ENCODE measurements around the gene TMEM178A.

TMEM178A gene

DNA sequence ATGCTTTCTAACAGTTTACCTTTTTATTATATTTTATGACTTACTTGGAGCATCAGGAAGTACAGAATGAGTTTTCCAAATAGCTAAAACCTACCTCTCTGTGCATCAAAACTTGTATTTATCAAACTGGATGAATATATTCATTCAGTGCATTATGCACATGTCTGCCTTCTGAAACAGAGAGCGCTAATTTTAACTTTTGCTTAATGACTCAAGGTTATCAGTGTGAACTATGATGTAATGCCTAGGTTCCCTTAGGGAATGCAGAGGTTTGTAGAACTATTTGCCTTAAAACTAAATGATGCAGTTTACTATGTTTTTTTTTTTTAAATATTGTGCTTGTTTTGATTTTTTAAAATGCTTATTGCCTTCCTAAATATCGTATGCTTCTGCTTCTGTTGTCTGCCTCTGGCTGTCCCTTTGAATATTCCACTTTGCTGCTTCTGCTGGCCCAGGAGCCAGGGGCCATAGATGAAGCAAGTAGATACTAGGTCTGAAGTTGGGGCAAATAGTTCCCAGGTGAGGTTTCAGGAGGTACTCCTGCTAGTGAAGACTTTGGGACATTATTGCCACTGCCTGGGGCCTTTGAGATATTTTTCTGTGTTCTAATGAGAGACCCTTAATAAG, 16.5 kb downstream of the TMEM178A start:
- DNase-seq = no peak

DNA sequence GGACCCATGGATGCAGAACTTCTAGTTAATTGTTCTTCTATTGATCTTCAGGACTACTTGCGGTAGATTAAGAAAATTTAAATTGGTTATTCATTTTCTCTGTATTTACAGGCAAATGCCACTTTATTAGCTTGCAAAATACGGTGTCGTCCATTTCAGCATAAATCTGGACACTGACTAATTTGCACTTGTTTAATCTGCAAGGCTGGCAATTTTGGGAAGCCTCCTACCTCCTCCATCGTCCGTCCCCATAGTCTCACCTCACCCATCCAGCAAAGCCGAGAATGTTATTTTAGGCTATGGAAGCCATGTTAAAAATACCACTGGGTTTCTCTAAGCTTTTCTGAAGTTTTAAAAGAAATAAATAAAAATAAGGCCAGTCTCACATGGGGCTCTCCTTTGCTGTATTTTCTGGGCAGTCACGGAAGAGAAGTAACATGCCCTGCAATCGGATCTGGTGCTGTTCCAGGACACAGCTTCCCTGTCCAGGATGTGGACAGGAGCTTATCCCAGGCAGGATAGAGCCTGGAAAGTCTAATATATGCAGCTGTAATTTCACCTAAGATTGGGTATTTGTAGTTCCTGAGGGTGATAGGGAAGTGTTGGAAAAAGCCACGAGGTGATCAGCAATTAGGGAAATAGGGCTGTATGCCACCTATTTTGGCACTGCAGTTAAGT, 17.4 kb downstream of the TMEM178A start:
- no peak for DNase-seq

DNA sequence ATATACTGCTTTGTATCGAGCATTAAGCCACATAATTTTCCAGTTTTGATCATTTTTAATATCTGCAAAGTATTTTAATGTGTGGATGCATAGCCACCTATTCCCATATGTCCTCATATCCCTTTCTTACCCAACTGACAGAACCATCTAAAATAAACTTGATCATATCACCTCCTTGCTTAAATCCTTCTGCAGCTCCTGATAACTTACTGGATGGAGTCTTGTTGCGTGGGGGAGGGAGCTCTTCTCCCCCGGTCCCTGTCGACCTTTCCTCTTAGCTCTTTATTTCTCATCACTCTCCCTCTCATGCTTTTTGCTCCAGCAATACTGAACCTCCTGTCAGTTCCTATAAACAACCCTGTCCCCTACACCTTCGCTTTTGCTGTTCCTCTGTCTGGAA, 18.7 kb downstream of the TMEM178A start:
- DNase-seq = no peak

DNA sequence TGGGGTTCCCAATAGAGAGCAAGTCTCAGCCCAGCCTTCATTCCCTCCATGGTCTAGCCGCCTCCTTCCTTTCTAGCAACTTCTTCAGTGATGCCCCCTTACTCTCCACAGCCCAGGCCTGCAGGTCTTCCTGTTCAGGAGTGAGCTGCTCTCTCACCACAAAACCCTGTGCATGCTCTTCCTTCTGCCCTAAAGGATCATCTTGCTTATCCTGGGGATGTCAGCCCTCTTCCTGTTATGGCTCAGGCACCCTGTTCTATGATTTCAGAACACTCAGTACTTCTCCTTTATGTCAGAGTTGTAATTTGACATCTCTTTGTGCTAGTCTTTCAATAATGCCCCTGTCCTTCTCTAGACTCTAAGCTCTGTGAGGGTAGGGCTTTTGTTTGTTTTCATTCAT, 19.4 kb downstream of the TMEM178A start:
- DNase-seq = no peak

DNA sequence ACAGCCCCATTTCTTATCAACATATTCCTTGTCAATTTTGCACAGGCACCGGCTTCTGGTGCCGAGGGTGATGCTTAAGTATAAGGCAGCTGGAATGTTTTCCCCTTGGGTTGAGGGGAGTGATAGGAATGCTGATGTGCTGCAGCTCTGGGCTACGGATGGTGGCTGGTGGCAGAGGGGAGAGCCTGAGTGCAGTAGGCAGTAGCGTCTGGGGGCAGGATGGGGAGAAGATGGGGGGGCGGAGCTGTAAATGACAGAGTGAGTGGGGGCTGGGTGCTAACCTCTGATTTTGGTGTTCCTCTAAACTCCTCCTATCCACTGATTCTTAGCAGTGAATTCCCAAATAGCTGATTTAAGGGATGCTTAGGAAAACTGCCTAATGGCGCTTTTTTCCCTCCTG, 20.7 kb downstream of the TMEM178A start:
- no peak for DNase-seq

DNA sequence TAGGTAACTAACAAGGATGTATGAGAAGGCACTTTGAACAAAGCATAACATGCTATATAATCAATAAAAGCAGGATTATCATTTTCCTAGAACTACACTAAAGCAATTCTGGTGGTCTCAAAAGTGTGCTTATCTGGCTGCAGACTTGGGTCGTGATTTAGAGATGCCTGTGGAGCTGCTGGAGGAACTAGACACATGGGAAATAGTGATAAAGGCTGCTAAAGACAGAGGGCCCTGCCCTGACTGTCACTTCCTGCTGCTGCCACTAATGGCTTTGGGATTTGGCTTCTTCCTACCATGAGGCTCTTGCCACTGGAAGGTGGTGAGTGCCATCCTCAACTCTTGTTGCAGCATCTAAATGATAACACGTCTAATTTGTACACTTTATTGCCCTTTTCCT, 22.5 kb downstream of the TMEM178A start:
- no peak for DNase-seq

DNA sequence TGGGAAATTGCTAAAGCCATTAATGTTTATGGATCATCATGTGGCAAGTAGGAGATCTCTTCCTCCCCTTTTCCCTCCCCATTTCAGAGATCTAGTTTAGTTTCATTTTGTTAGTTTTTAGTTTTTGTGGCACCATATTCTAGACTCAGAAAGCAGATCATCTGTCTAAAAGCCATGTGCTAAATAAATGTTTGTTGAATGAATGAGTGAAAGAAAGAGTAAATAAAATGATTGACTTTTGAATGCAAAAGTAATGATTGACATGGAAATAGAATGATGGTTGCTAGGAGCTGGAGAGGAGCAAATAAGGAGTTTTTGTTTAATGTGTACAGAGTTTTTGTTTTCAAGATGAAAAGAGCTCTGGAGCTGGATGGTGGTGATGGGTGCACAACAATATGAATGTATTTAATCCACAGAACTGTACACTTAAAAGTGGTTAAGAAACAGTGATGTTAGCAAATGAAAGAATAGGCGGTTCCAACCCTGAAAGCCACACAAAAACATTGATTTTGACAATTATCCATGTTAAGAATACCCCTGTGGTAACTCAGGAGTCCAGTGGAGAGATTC, 23.6 kb downstream of the TMEM178A start:
- no peak for DNase-seq

DNA sequence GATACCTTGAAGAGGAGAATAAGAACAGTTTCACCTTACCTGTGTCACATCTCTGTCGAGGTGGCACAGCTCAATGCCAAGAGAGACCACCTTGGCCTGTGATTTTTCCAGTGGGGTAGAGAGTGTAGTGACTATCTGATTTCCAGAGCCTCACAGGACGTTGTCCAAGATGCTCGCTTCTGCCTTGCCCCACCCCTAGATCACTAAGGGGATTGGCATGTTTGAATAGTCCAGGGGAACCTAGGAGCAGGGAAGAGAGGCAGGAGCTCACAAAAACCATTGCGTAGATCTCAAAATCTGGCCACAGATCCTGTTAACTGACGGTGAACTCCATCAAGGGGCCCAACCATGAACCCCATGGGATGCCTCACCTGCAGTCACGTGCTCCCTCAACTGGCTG, 24.2 kb downstream of the TMEM178A start:
- DNase-seq = no peak

DNA sequence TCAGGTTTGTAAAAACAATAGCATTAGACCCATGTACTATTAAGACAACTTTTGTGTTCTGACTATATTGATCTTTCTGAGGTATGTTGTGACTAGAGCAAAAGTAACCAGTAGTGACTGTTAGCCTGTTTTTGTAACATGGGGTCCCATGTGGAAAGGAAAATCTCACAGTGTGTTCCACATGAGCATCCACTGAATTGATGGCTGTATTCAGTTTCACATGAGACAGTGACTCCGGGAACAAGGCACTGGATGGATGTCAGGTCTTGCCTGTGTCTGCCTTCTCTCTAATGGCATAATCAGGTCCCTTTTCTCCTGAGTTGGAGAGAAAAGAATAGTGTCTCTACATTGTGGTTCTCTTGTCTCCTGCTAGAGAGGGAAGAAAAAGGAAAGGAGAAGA, 27.5 kb downstream of the TMEM178A start:
- no peak for DNase-seq

DNA sequence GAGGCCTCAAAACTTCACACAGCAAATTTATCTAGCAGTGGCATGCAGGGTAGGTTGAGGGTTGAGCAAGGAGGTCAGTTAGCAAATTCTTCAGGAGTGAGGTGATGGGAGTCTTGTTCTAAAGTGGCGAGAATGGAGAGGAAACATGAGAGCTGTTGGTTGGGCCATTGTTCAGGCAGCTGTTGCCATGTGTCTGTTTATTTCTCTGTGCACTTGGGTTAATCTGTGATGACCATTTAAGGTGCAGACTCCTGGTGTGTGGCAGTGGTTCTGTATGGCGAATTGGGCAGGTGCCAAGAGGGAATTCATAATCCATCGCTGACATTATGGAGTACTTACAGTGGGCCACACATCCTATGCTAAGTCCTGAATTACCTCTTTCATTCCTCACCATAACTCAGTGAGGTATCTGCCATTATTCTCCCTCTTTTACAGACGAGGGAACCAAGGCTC, 30.4 kb downstream of the TMEM178A start:
- peak; percentile 73 for DNase-seq

DNA sequence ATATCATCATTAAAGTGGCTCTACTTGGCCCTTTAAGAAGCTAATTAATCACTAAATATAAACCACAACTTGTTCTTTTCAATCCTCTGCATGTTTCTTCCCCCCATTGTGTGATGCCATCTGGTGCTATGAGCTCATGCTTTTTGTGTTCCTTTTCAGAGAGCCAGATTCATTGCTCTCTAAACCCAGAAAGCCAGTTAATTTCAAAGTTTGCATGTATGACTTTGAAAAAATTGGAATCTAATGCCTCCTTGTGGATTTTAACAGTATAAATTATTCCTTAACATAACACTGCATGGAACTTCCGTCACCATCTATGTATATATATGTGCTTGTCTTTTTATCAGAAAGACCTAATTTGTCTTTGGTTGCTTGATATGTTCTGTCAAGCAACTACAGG, 31.1 kb downstream of the TMEM178A start:
- no peak for DNase-seq

DNA sequence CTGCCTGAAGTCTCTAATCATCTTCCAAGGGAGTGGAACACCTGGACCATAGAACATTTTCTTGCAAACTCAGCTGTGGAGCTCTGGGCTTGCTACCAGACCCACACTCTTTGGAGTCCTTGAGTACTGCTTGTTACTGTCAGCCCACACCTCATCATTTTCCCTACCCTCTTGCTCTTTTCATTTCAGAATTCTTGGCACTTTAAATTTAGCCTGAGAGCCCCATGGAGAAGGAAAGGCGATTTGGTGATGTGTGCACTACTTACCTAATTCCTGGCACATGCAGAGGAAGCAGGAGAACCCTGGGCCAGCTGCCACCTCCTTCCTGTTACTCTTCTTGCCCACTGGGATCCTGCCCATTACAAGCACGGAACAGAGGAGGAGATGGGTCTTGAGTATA, 31.7 kb downstream of the TMEM178A start:
- DNase-seq = no peak

DNA sequence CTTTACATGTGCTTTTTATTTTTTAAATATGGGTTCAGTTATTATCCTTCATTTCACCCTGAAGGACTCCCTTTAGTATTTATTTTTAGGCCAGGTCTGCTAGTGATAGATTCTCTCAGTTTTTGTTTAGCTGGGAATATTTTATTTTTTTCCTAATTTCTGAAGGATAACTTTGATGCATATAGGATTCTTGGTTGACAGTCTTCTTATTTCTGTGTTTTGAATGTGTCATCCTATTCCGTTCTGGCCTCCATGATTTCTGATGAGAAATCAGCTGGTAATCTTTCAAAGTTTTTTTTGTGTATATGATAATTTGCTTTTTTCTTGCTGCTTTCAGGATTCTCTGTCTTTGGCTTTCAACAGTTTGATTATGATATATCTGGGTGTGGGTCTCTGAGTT, 35.4 kb downstream of the TMEM178A start:
- DNase-seq = no peak

DNA sequence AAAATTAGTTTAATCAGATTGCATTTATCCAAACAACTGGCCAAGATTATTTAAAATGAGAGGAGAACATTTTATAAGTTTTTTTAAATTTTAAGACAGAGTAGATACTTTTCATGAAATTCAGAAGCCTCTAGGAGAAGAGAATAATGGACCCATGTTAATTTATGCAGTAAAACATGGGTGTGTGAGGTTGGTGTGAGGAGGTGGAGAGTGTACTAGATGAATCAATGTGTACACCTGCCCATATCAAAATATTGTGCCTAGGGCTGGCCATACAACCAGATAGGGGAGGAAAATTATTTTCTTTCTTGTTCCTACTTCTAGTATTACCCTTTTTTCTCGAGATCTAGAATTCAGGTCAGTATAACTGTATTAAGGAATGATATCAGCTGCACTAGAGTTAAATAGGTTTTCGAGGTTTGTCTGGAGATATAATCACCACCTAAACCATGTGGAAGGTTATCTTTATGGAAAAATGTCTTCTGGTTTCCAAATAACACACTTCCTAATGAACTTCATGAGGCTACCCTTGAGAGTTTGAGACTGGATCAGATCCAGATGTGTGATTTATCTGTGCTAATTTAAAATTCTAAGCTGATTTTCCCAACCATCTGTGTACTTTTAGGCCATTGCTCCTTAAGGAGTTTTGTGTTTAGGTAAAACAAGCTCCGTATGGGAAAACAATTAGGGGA, 37.6 kb downstream of the TMEM178A start:
- DNase-seq = no peak

DNA sequence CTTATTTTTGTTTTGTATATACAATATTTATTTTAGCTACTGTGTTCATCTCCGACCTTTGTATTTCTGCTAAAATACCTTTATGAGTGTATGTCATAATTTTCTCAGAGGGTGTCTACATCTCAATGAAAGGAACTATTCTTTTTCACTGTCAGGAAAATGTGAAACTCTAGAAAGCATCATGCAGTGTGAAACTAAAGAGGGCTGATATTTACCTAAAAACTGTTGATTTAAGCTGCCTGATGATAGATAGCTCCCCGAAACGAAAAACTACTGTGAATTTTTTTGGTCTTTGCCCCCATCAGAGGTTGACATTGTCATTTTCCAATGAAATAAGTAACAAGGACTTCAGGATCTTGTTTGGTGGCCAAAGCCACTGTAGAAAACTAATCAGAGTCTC, 38.8 kb downstream of the TMEM178A start:
- DNase-seq = peak; percentile 50

DNA sequence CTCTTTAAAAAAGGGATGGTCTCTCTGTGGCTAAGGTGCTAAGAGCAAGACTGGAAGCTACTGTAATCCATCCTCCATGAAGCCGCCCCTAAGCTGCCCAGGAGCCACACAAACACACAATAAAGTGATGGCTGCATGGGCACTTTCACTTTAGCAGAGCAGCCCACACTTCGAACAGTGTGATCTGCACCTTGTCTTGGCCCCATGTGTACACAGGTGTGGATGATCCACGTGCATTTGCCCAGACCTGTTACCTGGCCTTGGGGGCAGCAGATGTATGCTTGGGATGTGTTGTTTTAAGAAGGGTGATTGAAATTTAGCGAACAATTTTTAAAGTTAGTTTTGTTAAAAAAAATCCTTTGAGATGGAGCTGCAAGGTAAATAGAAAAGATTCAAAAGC, 39.9 kb downstream of the TMEM178A start:
- DNase-seq = no peak

DNA sequence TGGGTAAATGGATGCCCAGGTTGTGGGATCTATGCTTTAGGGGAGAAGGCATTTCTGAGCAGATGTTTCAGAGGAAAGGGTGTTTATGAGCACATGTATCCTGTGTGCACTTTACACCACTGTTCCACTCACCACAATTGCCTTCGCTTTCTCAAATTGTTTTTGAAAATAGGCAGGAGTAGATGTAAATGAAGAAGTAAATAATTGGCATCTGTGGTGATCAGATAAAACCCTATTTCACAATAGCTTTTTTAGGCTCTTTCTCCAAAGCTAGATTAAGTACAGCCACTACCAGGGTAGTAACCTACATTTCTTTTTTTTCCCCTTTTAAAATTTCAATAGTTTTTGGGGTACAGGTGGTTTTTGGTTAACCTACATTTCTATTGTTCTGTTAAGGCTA, 40.6 kb downstream of the TMEM178A start:
- DNase-seq = no peak

DNA sequence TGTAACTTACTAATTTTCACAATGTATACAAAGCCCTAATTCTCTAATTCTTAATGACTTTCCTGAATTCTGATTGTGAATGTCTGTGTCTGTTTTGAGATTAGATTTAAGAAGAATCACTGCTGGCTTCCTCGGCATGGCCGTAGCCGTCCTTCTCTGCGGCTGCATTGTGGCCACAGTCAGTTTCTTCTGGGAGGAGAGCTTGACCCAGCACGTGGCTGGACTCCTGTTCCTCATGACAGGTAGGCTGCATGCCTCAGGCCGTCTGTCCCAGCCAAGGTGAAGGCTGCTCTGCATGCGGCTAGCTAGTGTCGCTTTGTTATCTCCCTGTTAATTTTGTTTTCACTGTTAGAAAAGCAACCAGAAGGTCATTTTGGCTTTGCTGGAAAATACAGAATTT, 41.2 kb downstream of the TMEM178A start:
- no peak for DNase-seq

DNA sequence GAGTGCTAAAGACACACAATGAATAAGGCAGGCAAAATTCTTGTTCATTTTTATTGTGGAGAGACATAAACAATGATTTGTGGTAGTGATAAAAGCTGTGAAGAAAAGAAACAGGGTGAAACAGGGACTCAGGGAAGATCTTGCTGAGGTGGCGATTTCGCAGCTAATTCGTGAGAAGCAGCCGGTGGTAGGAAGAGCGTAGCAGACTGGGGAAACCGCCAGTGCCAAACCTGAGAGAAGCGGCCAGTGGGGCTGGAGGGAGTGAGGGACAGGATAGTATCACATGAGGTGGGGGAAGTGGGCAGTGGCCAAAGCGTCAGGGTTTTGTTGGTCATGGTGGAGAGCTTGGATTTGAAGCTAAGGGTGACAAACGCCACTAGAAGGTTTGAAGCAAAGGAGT, 42.3 kb downstream of the TMEM178A start:
- DNase-seq = no peak

DNA sequence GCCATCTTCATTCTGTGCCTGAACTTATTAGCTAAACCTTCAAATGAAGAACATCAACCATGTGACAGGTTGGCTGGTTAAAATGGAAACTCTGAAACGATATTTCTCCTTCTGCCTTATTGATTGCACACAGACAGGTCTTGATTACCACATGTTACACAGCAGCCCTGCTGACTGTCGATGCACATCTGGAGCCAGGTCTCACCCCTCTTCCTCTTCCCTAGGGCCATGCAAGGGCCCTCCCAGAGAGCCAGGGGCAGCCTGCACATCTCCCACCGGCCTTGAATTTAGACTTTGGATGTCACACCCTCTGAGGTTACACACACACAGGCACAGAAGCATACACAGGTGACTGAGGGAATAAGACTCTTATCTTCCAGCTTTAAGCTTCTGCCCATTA, 45.1 kb downstream of the TMEM178A start:
- DNase-seq = no peak

DNA sequence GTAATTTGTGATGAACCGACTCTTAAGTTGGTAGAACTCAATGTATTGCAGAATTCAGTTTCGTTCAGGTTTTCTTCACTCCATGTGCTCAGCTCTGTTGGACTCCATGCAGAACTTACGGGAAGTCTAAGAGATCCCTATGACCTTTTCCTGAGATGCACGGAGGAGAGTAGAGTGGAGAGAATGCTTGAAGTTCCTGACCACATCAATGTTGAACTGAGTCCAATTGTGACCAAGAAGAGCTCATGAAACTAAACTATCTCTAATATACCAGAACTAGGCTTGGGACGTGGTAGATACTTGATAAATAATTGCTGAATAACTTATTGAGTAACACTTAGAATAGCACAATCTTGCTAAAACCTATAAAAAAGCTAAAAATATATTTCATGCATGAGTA, 47.2 kb downstream of the TMEM178A start:
- no peak for DNase-seq

DNA sequence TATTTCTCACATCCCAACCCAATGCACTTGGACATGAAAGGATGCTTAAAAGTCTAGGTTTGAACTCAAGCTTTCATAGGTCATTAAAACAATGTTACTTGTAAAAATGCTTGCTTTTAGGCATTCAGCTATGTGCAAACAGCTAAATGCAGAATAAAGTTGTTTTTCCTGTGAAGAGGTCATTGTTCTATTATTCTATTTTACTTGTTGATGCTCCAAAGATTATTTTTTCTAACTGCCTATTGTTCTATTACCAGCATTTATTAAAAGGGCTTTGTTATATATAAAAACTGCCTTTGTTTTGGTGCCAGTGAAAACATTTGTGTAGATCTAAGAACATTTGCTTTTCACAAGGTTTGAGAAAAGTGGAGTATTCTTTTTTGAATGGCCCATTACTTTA, 49.4 kb downstream of the TMEM178A start:
- no peak for DNase-seq

DNA sequence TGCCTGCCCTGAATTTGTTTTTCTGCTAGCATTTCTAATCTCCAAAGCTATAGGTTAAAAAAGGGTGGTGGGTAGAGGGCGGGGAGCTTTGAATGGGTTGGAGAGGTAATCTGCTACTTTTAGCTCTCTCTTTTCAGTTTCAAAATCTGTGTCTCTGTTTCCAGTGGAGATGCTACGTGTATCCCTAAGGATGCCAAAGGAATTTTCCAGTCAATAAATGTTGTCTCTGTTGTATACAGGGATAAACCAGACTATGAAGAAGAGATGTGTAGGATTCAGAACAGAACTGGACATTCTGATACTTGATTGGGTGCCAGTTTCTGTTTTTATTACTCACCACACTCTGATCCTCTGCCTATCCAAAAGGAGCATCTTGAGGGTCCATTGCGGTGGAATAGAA, 50.1 kb downstream of the TMEM178A start:
- no peak for DNase-seq

DNA sequence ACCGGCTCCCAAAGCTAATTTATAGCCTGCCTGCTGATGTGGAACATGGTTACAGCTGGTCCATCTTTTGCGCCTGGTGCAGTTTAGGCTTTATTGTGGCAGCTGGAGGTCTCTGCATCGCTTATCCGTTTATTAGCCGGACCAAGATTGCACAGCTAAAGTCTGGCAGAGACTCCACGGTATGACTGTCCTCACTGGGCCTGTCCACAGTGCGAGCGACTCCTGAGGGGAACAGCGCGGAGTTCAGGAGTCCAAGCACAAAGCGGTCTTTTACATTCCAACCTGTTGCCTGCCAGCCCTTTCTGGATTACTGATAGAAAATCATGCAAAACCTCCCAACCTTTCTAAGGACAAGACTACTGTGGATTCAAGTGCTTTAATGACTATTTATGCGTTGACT, 51.4 kb downstream of the TMEM178A start:
- DNase-seq = no peak

Data from COR-L47 (cell line).